ENCODE data around the gene LCMT1.
"Not testable (repeated sequence)": the region's sequence is repeated elsewhere in the genome, so short reads cannot be mapped to it uniquely, and the experiment has no call there.

Gene LCMT1

GRCh38 chr16:25095636-25096035 is 15.9 kb upstream of the LCMT1 start:
- DNase-seq (ENCODE audit: low read depth): no peak

- DNase-seq (ENCODE audit: low read depth): no peak
These were observed 14.1 kb upstream of the LCMT1 start for GRCh38 chr16:25097276-25097975.

GRCh38 chr16:25100511-25100910 is 11.0 kb upstream of the LCMT1 start:
- no peak for DNase-seq (ENCODE audit: low read depth)

- peak; percentile 82 for DNase-seq (ENCODE audit: low read depth)
These were observed 4.7 kb upstream of the LCMT1 start for GRCh38 chr16:25106567-25107465.

- DNase-seq (ENCODE audit: low read depth): no peak
These were observed 4.1 kb upstream of the LCMT1 start for GRCh38 chr16:25107466-25107792.

GRCh38 chr16:25108054-25108453 is 3.5 kb upstream of the LCMT1 start:
- no peak for DNase-seq (ENCODE audit: low read depth)

- DNase-seq (ENCODE audit: low read depth): peak; percentile 86
These were observed 1.9 kb upstream of the LCMT1 start for GRCh38 chr16:25109643-25110042.

- no peak for DNase-seq (ENCODE audit: low read depth)
These were observed 1.1 kb upstream of the LCMT1 start for GRCh38 chr16:25110387-25110947.

GRCh38 chr16:25114121-25114520 is 2.6 kb downstream of the LCMT1 start:
- DNase-seq (ENCODE audit: low read depth): no peak

GRCh38 chr16:25118851-25119578 is 7.5 kb downstream of the LCMT1 start:
- no peak for DNase-seq (ENCODE audit: low read depth)

GRCh38 chr16:25121824-25122600 is 10.5 kb downstream of the LCMT1 start:
- DNase-seq (ENCODE audit: low read depth): no peak

GRCh38 chr16:25124503-25124902 is 13.0 kb downstream of the LCMT1 start:
- no peak for DNase-seq (ENCODE audit: low read depth)

- DNase-seq (ENCODE audit: low read depth): not testable (repeated sequence)
These were observed 14.6 kb downstream of the LCMT1 start for GRCh38 chr16:25126086-25126666.

- DNase-seq (ENCODE audit: low read depth): peak; percentile 55
These were observed 15.3 kb downstream of the LCMT1 start for GRCh38 chr16:25126820-25127232.

GRCh38 chr16:25132751-25133150 is 21.2 kb downstream of the LCMT1 start:
- not testable (repeated sequence) for DNase-seq (ENCODE audit: low read depth)

GRCh38 chr16:25134166-25134700 is 22.7 kb downstream of the LCMT1 start:
- no peak for DNase-seq (ENCODE audit: low read depth)

GRCh38 chr16:25135254-25135878 is 23.8 kb downstream of the LCMT1 start:
- DNase-seq (ENCODE audit: low read depth): peak; percentile 23

GRCh38 chr16:25138130-25138529 is 26.6 kb downstream of the LCMT1 start:
- DNase-seq (ENCODE audit: low read depth): no peak

- no peak for DNase-seq (ENCODE audit: low read depth)
These were observed 28.9 kb downstream of the LCMT1 start for GRCh38 chr16:25140459-25140858.

- peak; percentile 62 for DNase-seq (ENCODE audit: low read depth)
These were observed 30.1 kb downstream of the LCMT1 start for GRCh38 chr16:25141648-25142047.

Measured in stromal cell of bone marrow (primary cell).